K562 (cell line): ENCODE results near the gene CAPN10.

Experiments used
- CTCF ChIP-seq, 3 experiments: IDR thresholded peaks in 2 of 3; conservative IDR thresholded peaks in 1 of 3; 2 replicates each; pipeline ENCODE4 v1.5.1; 2011 to 2012; ENCODE audit warnings: low read length in 3 of 3, mild to moderate bottlenecking in 3 of 3, control low read depth in 2 of 3, improper control_type of control experiment in 1 of 3, inconsistent platforms in 1 of 3, low read depth in 1 of 3, mixed read lengths in 1 of 3, moderate library complexity in 1 of 3; ENCODE audit not compliant: insufficient read depth in 2 of 3
- FOXA1 ChIP-seq: fragments of 450-650 bp; IDR thresholded peaks from 2 replicates; pipeline ENCODE4 v1.6.1; 2016; ENCODE audit warnings: mild to moderate bottlenecking, borderline replicate concordance
- HMG20B ChIP-seq: fragments of 250-450 bp; sonication (Bioruptor Pico); IDR thresholded peaks from 2 replicates; pipeline ENCODE4 v1.5.0; 2021; ENCODE audit warnings: mild to moderate bottlenecking
- MYC ChIP-seq, 2 experiments: fragments of 250-450 bp in 1 of 2; sonication (Bioruptor Pico) in 1 of 2; IDR thresholded peaks; 2 replicates each; pipeline versions ENCODE4 v1.5.1 to v1.6.1; 2012 to 2021; ENCODE audit warnings: low read depth in 2 of 2, borderline replicate concordance in 1 of 2, improper control_type of control experiment in 1 of 2, low read length in 1 of 2, mild to moderate bottlenecking in 1 of 2, moderate library complexity in 1 of 2
- SNRNP70 ChIP-seq: fragments of 200-400 bp; formaldehyde crosslinking; optimal IDR thresholded peaks from 2 replicates; pipeline ENCODE3; 2017; ENCODE audit warnings: low read depth, low read length
- SREBF2 ChIP-seq: sonication (generic); formaldehyde crosslinking; IDR thresholded peaks from 2 replicates; pipeline ENCODE4 v1.4.0; 2020; ENCODE audit warnings: mild to moderate bottlenecking, missing genetic modification reagents
- TAF1 ChIP-seq: IDR thresholded peaks from 2 replicates; pipeline ENCODE4 v1.6.1; 2011; ENCODE audit warnings: mild to moderate bottlenecking, low read length, moderate library complexity; ENCODE audit not compliant: insufficient read depth, control insufficient read depth, severe bottlenecking; ENCODE audit errors: extremely low read depth
- ZEB2 ChIP-seq: fragments of 450-650 bp; IDR thresholded peaks from 2 replicates; pipeline ENCODE4 v1.6.1; 2016

GRCh38 chr2:240643811-240644150, 57.2 kb downstream of the CAPN10 start:
- no peak for TF ChIP-seq ZEB2
- TF ChIP-seq CTCF (IDR thresholded peaks at IDR 0.05 in 2 of 3, conservative IDR thresholded peaks at IDR 0.05 in 1 of 3; ENCODE audit: insufficient read depth in 2 of 3, low read depth in 1 of 3, low read length in 3 of 3): no peak
- TF ChIP-seq MYC (IDR thresholded peaks at IDR 0.05; ENCODE audit: low read depth, low read length): no peak
- no peak for TF ChIP-seq MYC (CRISPR knock-in tag; IDR thresholded peaks at IDR 0.05; ENCODE audit: borderline replicate concordance, low read depth)
- TF ChIP-seq SREBF2 (CRISPR knock-in tag): no peak
- TF ChIP-seq SNRNP70: no peak
- TF ChIP-seq FOXA1: no peak
- no peak for TF ChIP-seq TAF1
- TF ChIP-seq HMG20B: no peak
